Left lung (tissue), 10 donors: Measurements from ENCODE around the gene IL3. TPM values are rescaled to one million over a fixed set of nuclear protein-coding genes. Genes with fewer than 3 reads are reported as not detected.

Source experiments
- ATAC-seq: fragments of 200-7000 bp; cut with Tn5 transposase; one replicate; pipeline ENCODE4 v1.9.1; 2020; ENCODE audit warnings: moderate library complexity
- DNase-seq, 4 donors: peaks; one replicate each; pipeline ENCODE4 v3.0.0-alpha.2; 2013 to 2020
- H3K27ac ChIP-seq, 2 donors: fragments of 200-600 bp; sonication (generic) in 1 of 2; one replicate each; pipeline versions ENCODE4 v1.5.0 to v1.8.0; 2020 to 2021
- H3K27me3 ChIP-seq, 2 donors: fragments of 200-600 bp; sonication (generic) in 1 of 2; one replicate each; pipeline versions ENCODE4 v1.5.0 to v1.8.0; 2020 to 2021
- H3K36me3 ChIP-seq, 2 donors: fragments of 200-600 bp; sonication (generic) in 1 of 2; one replicate each; pipeline versions ENCODE4 v1.5.0 to v1.8.0; 2020 to 2021
- H3K4me1 ChIP-seq, 2 donors: fragments of 200-600 bp; one replicate each; pipeline ENCODE4 v1.8.0; 2021
- H3K4me3 ChIP-seq, 2 donors: fragments of 200-600 bp; sonication (generic) in 1 of 2; one replicate each; pipeline versions ENCODE4 v1.5.0 to v1.8.0; 2020 to 2021; ENCODE audit warnings: mild to moderate bottlenecking in 1 of 2
- H3K9me3 ChIP-seq, 2 donors: fragments of 200-600 bp; sonication (generic) in 1 of 2; one replicate each; pipeline versions ENCODE4 v1.5.0 to v1.8.0; 2020 to 2021
- CTCF ChIP-seq, 2 donors: fragments of 200-600 bp; sonication (generic) in 1 of 2; IDR thresholded peaks; one replicate each; pipeline versions ENCODE4 v1.5.0 to v1.8.0; 2021; ENCODE audit warnings: antibody characterized with exemption in 2 of 2
- intact Hi-C, 2 donors: fragments of 100-400 bp; cut with DNase I; formaldehyde crosslinking; loops; one replicate each; pipeline versions ENCODE4 v1.11.2 to v1.14.2; 2022
- polyA plus RNA-seq, 6 donors: library from polyadenylated mRNA; unstranded; fragments of 120-200 nt; gene quantifications; one replicate each; pipeline ENCODE4 v1.2.1, GENCODE V29; 2013; ENCODE audit not compliant: insufficient read length in 6 of 6
- total RNA-seq, 2 donors: library from RNA; stranded (reverse); fragmentation: NEBNext Ultra II Directional; extraction: Animal tissue kit (Norgen Biotek cat#: 25700); gene quantifications; one replicate each; pipeline ENCODE4 v1.2.1, GENCODE V29; 2021
- donor health status: DM: no; HTN: yes; CAD: no.
- donor health status: DM: no; HTN: no; CAD: no.

Gene IL3
- total and polyA plus RNA-seq, 8 donors, result not detected

DNA sequence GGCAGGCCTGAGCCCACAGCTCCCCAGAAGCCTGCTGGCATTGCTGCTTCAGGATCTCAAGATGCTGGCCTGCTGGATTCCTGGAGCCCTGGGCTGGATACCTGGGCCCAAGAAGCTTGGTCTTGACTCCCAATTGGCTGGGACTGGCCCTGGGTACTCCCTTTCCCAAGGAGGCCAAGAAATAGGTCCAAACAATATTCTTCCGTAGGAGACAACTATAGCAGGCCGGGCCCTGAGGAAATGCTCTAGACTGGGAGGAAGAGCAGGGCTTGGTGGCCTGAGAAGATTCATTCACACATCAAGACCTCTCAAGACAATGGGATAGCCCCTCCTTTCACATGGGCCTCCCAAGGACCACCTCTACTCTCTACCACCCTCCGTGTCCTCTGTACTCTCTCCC lies 21.0 kb downstream of the IL3 start:
- no peak for TF ChIP-seq CTCF (IDR thresholded peaks at IDR 0.05)
- H3K27ac ChIP-seq, result no peak overlapping the region
- intact Hi-C loops, result no loop called here

DNA sequence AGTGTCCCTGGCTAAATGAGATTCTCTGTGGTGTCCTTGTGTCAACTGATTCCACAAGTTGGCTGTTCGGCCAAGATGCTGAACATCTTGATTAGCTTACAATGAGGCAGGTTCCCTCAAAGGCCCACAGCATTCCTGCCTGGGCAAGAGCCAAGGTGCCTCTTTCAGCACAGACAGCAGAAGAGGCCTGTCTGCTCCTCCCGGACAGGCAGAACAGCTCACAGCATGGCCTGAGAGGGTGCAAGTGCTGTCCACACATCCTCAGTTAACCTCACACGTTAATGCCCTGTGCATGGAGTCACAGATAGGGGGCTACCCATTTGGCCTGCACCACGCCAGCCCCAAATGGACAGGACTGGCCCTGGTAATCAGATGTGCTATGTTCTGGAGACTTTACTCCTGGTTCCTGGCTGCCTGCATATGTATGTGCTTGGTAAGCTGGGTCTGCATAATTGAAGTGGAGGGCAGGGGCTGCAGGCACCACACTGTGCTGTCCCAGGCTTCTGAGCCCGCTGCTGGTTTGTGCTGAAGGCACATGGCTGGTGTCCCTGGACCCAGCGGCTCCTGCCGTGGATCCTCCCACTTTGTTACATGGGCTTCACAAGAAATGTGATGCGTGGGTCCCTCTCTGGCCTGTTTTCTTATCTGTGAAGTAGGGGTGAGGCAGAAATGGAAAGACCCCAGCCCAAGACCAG lies 22.0 kb downstream of the IL3 start:
- H3K4me3 ChIP-seq, result no peak overlapping the region
- H3K27me3 ChIP-seq, result no peaks in the 10 kb centered on the region
- TF ChIP-seq CTCF (IDR thresholded peaks at IDR 0.05), result no peak
- H3K4me1 ChIP-seq, result peaks cover 6 to 8% of the 10 kb centered on the region in 2 donors
- no peak for DNase-seq
- intact Hi-C loops, result no loop called here
- no peak overlapping the region for H3K27ac ChIP-seq
- no peaks in the 10 kb centered on the region for H3K36me3 ChIP-seq
- H3K9me3 ChIP-seq, result no peaks in the 10 kb centered on the region
- ATAC-seq, result no peak

More for the DNA sequence above, 21.0 kb downstream of the IL3 start:
- H3K9me3 ChIP-seq, result no peaks in the 10 kb centered on the region
- H3K4me1 ChIP-seq, result peaks cover 6 to 8% of the 10 kb centered on the region in 2 donors
- no peak for ATAC-seq
- DNase-seq, result no peak
- no peak overlapping the region for H3K4me3 ChIP-seq
- H3K27me3 ChIP-seq, result no peaks in the 10 kb centered on the region
- no peaks in the 10 kb centered on the region for H3K36me3 ChIP-seq

- ATAC-seq, result no peak
- intact Hi-C loops, result no loop called here
These were observed 22.7 kb downstream of the IL3 start for GRCh38 chr5:132083071-132083678.

GRCh38 chr5:132085686-132086085 lies 25.2 kb downstream of the IL3 start:
- Histone ChIP-seq H3K4me1 (peaks cover 6 to 8% of the 10 kb centered on the region in 2 donors), H3K9me3 (no peaks in the 10 kb centered on the region), H3K4me3 (no peak overlapping the region), H3K36me3 (no peaks in the 10 kb centered on the region), H3K27ac (peak overlapping the region in 1 of 2 donors; percentile 3), H3K27me3 (no peaks in the 10 kb centered on the region)
- no peak for ATAC-seq
- DNase-seq, result no peak
- intact Hi-C loops, result no loop called here
- TF ChIP-seq CTCF (IDR thresholded peaks at IDR 0.05), result no peak

More at GRCh38 chr5:132083071-132083678, 22.7 kb downstream of the IL3 start:
- Histone ChIP-seq H3K4me3 (no peak overlapping the region), H3K9me3 (no peaks in the 10 kb centered on the region), H3K27ac (no peak overlapping the region), H3K4me1 (peaks cover 6 to 8% of the 10 kb centered on the region in 2 donors), H3K27me3 (no peaks in the 10 kb centered on the region), H3K36me3 (no peaks in the 10 kb centered on the region)
- TF ChIP-seq CTCF (IDR thresholded peaks at IDR 0.05), result no peak
- DNase-seq, result no peak

- peak; percentile 84 for ATAC-seq
- Histone ChIP-seq H3K36me3 (no peaks in the 10 kb centered on the region), H3K4me1 (peaks cover 6 to 8% of the 10 kb centered on the region in 2 donors), H3K27ac (peak overlapping the region in 1 of 2 donors; percentile 3), H3K9me3 (no peaks in the 10 kb centered on the region), H3K4me3 (no peak overlapping the region), H3K27me3 (no peaks in the 10 kb centered on the region)
- intact Hi-C loops, result no loop called here
- peak in 2 of 4 donors; percentile 55 to 60 for DNase-seq
- TF ChIP-seq CTCF (IDR thresholded peaks at IDR 0.05), result no peak
These were observed 25.9 kb downstream of the IL3 start for GRCh38 chr5:132086277-132086794.
